ENCODE data around the gene SERPINB4.
"Not testable (repeated sequence)": the region's sequence is repeated elsewhere in the genome, so short reads cannot be mapped to it uniquely, and the experiment has no call there.

Gene SERPINB4

GRCh38 chr18:63646936-63647335, 2.9 kb upstream of the SERPINB4 start:
- TF ChIP-seq EZH2phosphoT487 (conservative IDR thresholded peaks at IDR 0.05; ENCODE audit: low read length) (no peak), CTCF (IDR thresholded peaks at IDR 0.05; ENCODE audit: insufficient read depth, low read length, poor library complexity, severe bottlenecking) (no peak)
- H3F3A ChIP-seq (ENCODE audit: insufficient read depth) = no peaks in the 10 kb centered on the region
- H3K9me3 ChIP-seq (ENCODE audit: insufficient read depth, low read length) = no peaks in the 10 kb centered on the region
- no peak overlapping the region for H3K4me2 ChIP-seq (ENCODE audit: low read depth, low read length, poor library complexity, severe bottlenecking)
- H3K36me3 ChIP-seq (ENCODE audit: low read length) = no peaks in the 10 kb centered on the region
- H3K27me3 ChIP-seq (ENCODE audit: low read length) = no peaks in the 10 kb centered on the region
- H3K79me2 ChIP-seq (ENCODE audit: insufficient read depth, low read length) = no peaks in the 10 kb centered on the region
- no peak overlapping the region for H3K27ac ChIP-seq (ENCODE audit: low read depth, low read length)
- H2AFZ ChIP-seq (ENCODE audit: low read depth, low read length, severe bottlenecking) = no peak overlapping the region
- no peaks in the 10 kb centered on the region for H4K20me1 ChIP-seq (ENCODE audit: low read depth, low read length)
- H3K9me2 ChIP-seq (replicated peaks; ENCODE audit: insufficient read depth, low read length) = no peaks in the 10 kb centered on the region
- H3K9ac ChIP-seq (ENCODE audit: low read length) = no peak overlapping the region
- no peak overlapping the region for H3K4me3 ChIP-seq (ENCODE audit: insufficient read depth, low read length, poor library complexity, severe bottlenecking)

- not testable (repeated sequence) for H3K27ac ChIP-seq (ENCODE audit: low read depth, low read length); H3F3A ChIP-seq (ENCODE audit: insufficient read depth); H3K27me3 ChIP-seq (ENCODE audit: low read length); H2AFZ ChIP-seq (ENCODE audit: low read depth, low read length, severe bottlenecking); H4K20me1 ChIP-seq (ENCODE audit: low read depth, low read length); H3K4me3 ChIP-seq (ENCODE audit: insufficient read depth, low read length, poor library complexity, severe bottlenecking); H3K4me2 ChIP-seq (ENCODE audit: low read depth, low read length, poor library complexity, severe bottlenecking); H3K79me2 ChIP-seq (ENCODE audit: insufficient read depth, low read length); H3K9ac ChIP-seq (ENCODE audit: low read length); H3K36me3 ChIP-seq (ENCODE audit: low read length); H3K9me3 ChIP-seq (ENCODE audit: insufficient read depth, low read length); H3K9me2 ChIP-seq (replicated peaks; ENCODE audit: insufficient read depth, low read length)
These were observed 638 bp upstream of the SERPINB4 start for GRCh38 chr18:63644694-63645093.

GRCh38 chr18:63642668-63643356, 1.2 kb downstream of the SERPINB4 start:
- H3K9ac ChIP-seq (ENCODE audit: low read length); H3K9me2 ChIP-seq (replicated peaks; ENCODE audit: insufficient read depth, low read length); H3K4me3 ChIP-seq (ENCODE audit: insufficient read depth, low read length, poor library complexity, severe bottlenecking); H3K9me3 ChIP-seq (ENCODE audit: insufficient read depth, low read length); H3K4me2 ChIP-seq (ENCODE audit: low read depth, low read length, poor library complexity, severe bottlenecking); H3F3A ChIP-seq (ENCODE audit: insufficient read depth); H3K27ac ChIP-seq (ENCODE audit: low read depth, low read length); H3K36me3 ChIP-seq (ENCODE audit: low read length); H3K79me2 ChIP-seq (ENCODE audit: insufficient read depth, low read length); H3K27me3 ChIP-seq (ENCODE audit: low read length); H4K20me1 ChIP-seq (ENCODE audit: low read depth, low read length); H2AFZ ChIP-seq (ENCODE audit: low read depth, low read length, severe bottlenecking): not testable (repeated sequence)

GRCh38 chr18:63641157-63641680, 2.8 kb downstream of the SERPINB4 start:
- H3K79me2 ChIP-seq (ENCODE audit: insufficient read depth, low read length); H3K27ac ChIP-seq (ENCODE audit: low read depth, low read length); H3F3A ChIP-seq (ENCODE audit: insufficient read depth); H3K36me3 ChIP-seq (ENCODE audit: low read length); H3K4me3 ChIP-seq (ENCODE audit: insufficient read depth, low read length, poor library complexity, severe bottlenecking); H3K27me3 ChIP-seq (ENCODE audit: low read length); H3K9ac ChIP-seq (ENCODE audit: low read length); H4K20me1 ChIP-seq (ENCODE audit: low read depth, low read length); H2AFZ ChIP-seq (ENCODE audit: low read depth, low read length, severe bottlenecking); H3K9me2 ChIP-seq (replicated peaks; ENCODE audit: insufficient read depth, low read length); H3K9me3 ChIP-seq (ENCODE audit: insufficient read depth, low read length); H3K4me2 ChIP-seq (ENCODE audit: low read depth, low read length, poor library complexity, severe bottlenecking): not testable (repeated sequence)

GRCh38 chr18:63637703-63638102, 6.4 kb downstream of the SERPINB4 start:
- no peak overlapping the region for H2AFZ ChIP-seq (ENCODE audit: low read depth, low read length, severe bottlenecking)
- H3K9me3 ChIP-seq (ENCODE audit: insufficient read depth, low read length) = no peaks in the 10 kb centered on the region
- H3K27me3 ChIP-seq (ENCODE audit: low read length) = no peaks in the 10 kb centered on the region
- H4K20me1 ChIP-seq (ENCODE audit: low read depth, low read length) = no peaks in the 10 kb centered on the region
- H3K9ac ChIP-seq (ENCODE audit: low read length) = no peak overlapping the region
- H3F3A ChIP-seq (ENCODE audit: insufficient read depth) = no peaks in the 10 kb centered on the region
- H3K36me3 ChIP-seq (ENCODE audit: low read length) = no peaks in the 10 kb centered on the region
- H3K4me3 ChIP-seq (ENCODE audit: insufficient read depth, low read length, poor library complexity, severe bottlenecking) = no peak overlapping the region
- H3K9me2 ChIP-seq (replicated peaks; ENCODE audit: insufficient read depth, low read length) = no peaks in the 10 kb centered on the region
- H3K27ac ChIP-seq (ENCODE audit: low read depth, low read length) = no peak overlapping the region
- TF ChIP-seq EZH2phosphoT487 (conservative IDR thresholded peaks at IDR 0.05; ENCODE audit: low read length) = no peak
- TF ChIP-seq CTCF (IDR thresholded peaks at IDR 0.05; ENCODE audit: insufficient read depth, low read length, poor library complexity, severe bottlenecking) = no peak
- H3K79me2 ChIP-seq (ENCODE audit: insufficient read depth, low read length) = no peaks in the 10 kb centered on the region
- no peak overlapping the region for H3K4me2 ChIP-seq (ENCODE audit: low read depth, low read length, poor library complexity, severe bottlenecking)
